T-cell (primary cell): Measurements from ENCODE around the gene ALKBH2. TPM values are rescaled to one million over a fixed set of nuclear protein-coding genes. Genes with fewer than 3 reads are reported as not detected.

Source experiments
- ATAC-seq, 4 experiments: fragments of 200-7000 bp in 3 of 4; fragments of 150-1000 bp in 1 of 4; cut with Tn5 transposase; replicated peaks in 1 of 4; 1 replicate in 3 of 4; 2 replicates in 1 of 4; pipeline ENCODE4 v1.10.0; 2021; ENCODE audit warnings: moderate library complexity in 3 of 4, mild to moderate bottlenecking in 2 of 4, moderate number of reproducible peaks in 1 of 4
- CTCF ChIA-PET, 2 donors: fragments of 300-600 bp; sonication (Branson Sonifier 250); formaldehyde crosslinking; loops; one replicate each; lab custom pipeline; 2022; ENCODE audit warnings: antibody characterized with exemption in 2 of 2; lab: Charles Lee
- POLR2A ChIA-PET, 2 donors: fragments of 300-600 bp; sonication (Branson Sonifier 250); formaldehyde crosslinking; loops; one replicate each; lab custom pipeline; 2022; ENCODE audit warnings: antibody characterized with exemption in 2 of 2; lab: Charles Lee
- DNase-seq, 35 experiments: peaks; one replicate each; pipeline versions ENCODE4 v3.0.0 to v3.0.0-alpha.2; 2013 to 2023
- H3K27ac ChIP-seq: one replicate; pipeline ENCODE4 v1.5.1; 2013; ENCODE audit warnings: low read length
- H3K27me3 ChIP-seq, 2 experiments: replicated peaks in 1 of 2; 1 replicate in 1 of 2; 2 replicates in 1 of 2; pipeline versions ENCODE4 v1.6.1 to v1.7.0; 2013; ENCODE audit warnings: low read length in 1 of 2, mixed read lengths in 1 of 2; ENCODE audit not compliant: control insufficient read depth in 2 of 2, insufficient read depth in 2 of 2; ENCODE audit errors: extremely low read depth in 1 of 2
- H3K36me3 ChIP-seq, 2 donors: 1 replicate in 1 of 2; 2 replicates in 1 of 2; pipeline versions ENCODE4 v1.6.1 to v1.7.0; 2013; ENCODE audit warnings: low read length in 1 of 2; ENCODE audit not compliant: control insufficient read depth in 2 of 2, insufficient read depth in 1 of 2; ENCODE audit errors: extremely low read depth in 1 of 2
- H3K4me1 ChIP-seq, 2 experiments: 1 replicate in 1 of 2; 2 replicates in 1 of 2; pipeline versions ENCODE4 v1.6.1 to v1.7.0; 2013; ENCODE audit warnings: low read length in 2 of 2, mixed read lengths in 1 of 2; ENCODE audit not compliant: insufficient read depth in 2 of 2, control insufficient read depth in 1 of 2; ENCODE audit errors: extremely low read depth in 1 of 2
- H3K4me3 ChIP-seq, 2 donors: 1 replicate in 1 of 2; 2 replicates in 1 of 2; pipeline versions ENCODE4 v1.5.1 to v1.7.0; 2013; ENCODE audit warnings: mild to moderate bottlenecking in 2 of 2, low read length in 1 of 2, moderate library complexity in 1 of 2; ENCODE audit not compliant: control insufficient read depth in 1 of 2; ENCODE audit errors: extremely low read depth in 1 of 2
- H3K9me3 ChIP-seq: 2 replicates; pipeline ENCODE4 v1.7.0; 2013
- H3K27ac Mint-ChIP-seq, 2 donors: one replicate each; pipeline ENCODE4 v1.8.0; 2020 to 2021; ENCODE audit warnings: mild to moderate bottlenecking in 2 of 2, mixed read lengths in 2 of 2
- H3K27me3 Mint-ChIP-seq, 2 donors: one replicate each; pipeline ENCODE4 v1.8.0; 2021 to 2022; ENCODE audit warnings: mixed read lengths in 2 of 2
- H3K36me3 Mint-ChIP-seq: one replicate; pipeline ENCODE4 v1.8.0; 2021; ENCODE audit warnings: mixed read lengths
- H3K4me1 Mint-ChIP-seq, 3 donors: one replicate each; pipeline ENCODE4 v1.8.0; 2020 to 2022; ENCODE audit warnings: mixed read lengths in 3 of 3, mild to moderate bottlenecking in 1 of 3
- H3K4me3 Mint-ChIP-seq, 3 donors: one replicate each; pipeline ENCODE4 v1.8.0; 2020 to 2022; ENCODE audit warnings: mild to moderate bottlenecking in 3 of 3, mixed read lengths in 3 of 3, moderate library complexity in 3 of 3
- H3K9me3 Mint-ChIP-seq, 3 donors: one replicate each; pipeline ENCODE4 v1.8.0; 2020 to 2022; ENCODE audit warnings: mixed read lengths in 3 of 3
- WGBS: methylation state at CpG from one replicate; pipeline ENCODE4 v1.1.5; 2013; ENCODE audit warnings: missing lambda C conversion rate; ENCODE audit not compliant: insufficient coverage; 5-methylcytosine and 5-hydroxymethylcytosine counted together
- total RNA-seq, 35 experiments: library from RNA in 6 of 35; stranded (reverse) in 6 of 35; fragments of 120-200 nt in 1 of 35; gene quantifications; one replicate each; pipeline versions ENCODE4 v1.2.1 to v1.2.4 and lab custom pipeline; 2013 to 2026

Gene ALKBH2
- total RNA-seq, 5 donors from 2014 or later (not counting 1 experiment from before 2014, with no cell fraction given): 7.9 to 24.6 (median 19.3) TPM

- Histone ChIP-seq H3K27ac (no peak overlapping the region), H3K4me1 (no peaks in the 10 kb centered on the region), H3K36me3 (no peaks in the 10 kb centered on the region), H3K9me3 (no peaks in the 10 kb centered on the region), H3K4me3 (no peak overlapping the region), H3K27me3 (no peaks in the 10 kb centered on the region)
- Mint-ChIP-seq H3K27me3 (peaks cover 0 to 2% of the 10 kb centered on the region in 2 donors), H3K27ac (no peak overlapping the region), H3K36me3 (peaks cover 5% of the 10 kb centered on the region), H3K9me3 (peaks cover 0 to 10% (median 6%) of the 10 kb centered on the region in 3 donors), H3K4me3 (no peak overlapping the region), H3K4me1 (no peaks in the 10 kb centered on the region)
- DNase-seq (no peak), ATAC-seq (no peak)
- 78% methylated on average over 3 of the region's 6 CpGs for WGBS
- CTCF ChIA-PET: interaction anchor here in 1 of 2 donors (0.5 kb wide), 1 partner anchor 20 kb away, joined by 5 read pairs; no protein-coding TSS in a partner anchor
- POLR2A ChIA-PET: no interaction called here
Observed at GRCh38 chr12:109134186-109134917, 41.1 kb upstream of the ALKBH2 start.

- no peak overlapping the region for H3K27ac ChIP-seq
- H3K4me1 ChIP-seq: no peaks in the 10 kb centered on the region
- WGBS: 79% methylated on average over 20 of the region's 24 CpGs
- no peaks in the 10 kb centered on the region for H3K9me3 ChIP-seq
- H3K9me3 Mint-ChIP-seq: peaks cover 0 to 6% (median 2%) of the 10 kb centered on the region in 3 donors
- DNase-seq (no peak), ATAC-seq (no peak)
- POLR2A ChIA-PET: interaction anchor here in 1 of 2 donors (0.6 kb wide), 1 partner anchor 434 kb away, joined by 3 read pairs; no protein-coding TSS in a partner anchor
- H3K36me3 ChIP-seq: no peaks in the 10 kb centered on the region
- no peaks in the 10 kb centered on the region for H3K27me3 Mint-ChIP-seq
- no peak overlapping the region for H3K4me3 ChIP-seq
- no peaks in the 10 kb centered on the region for H3K4me1 Mint-ChIP-seq
- H3K27ac Mint-ChIP-seq: no peak overlapping the region
- H3K4me3 Mint-ChIP-seq: no peak overlapping the region
- H3K36me3 Mint-ChIP-seq: peaks cover 3% of the 10 kb centered on the region
- no peaks in the 10 kb centered on the region for H3K27me3 ChIP-seq
- CTCF ChIA-PET: no interaction called here
Observed at GRCh38 chr12:109131154-109132050, 38.1 kb upstream of the ALKBH2 start.

GRCh38 chr12:109130297-109131153 is 37.3 kb upstream of the ALKBH2 start:
- Mint-ChIP-seq H3K4me3 (no peak overlapping the region), H3K9me3 (no peaks in the 10 kb centered on the region), H3K36me3 (peaks cover under 1% of the 10 kb centered on the region), H3K4me1 (no peaks in the 10 kb centered on the region), H3K27me3 (no peaks in the 10 kb centered on the region), H3K27ac (no peak overlapping the region)
- ChIA-PET POLR2A (no interaction called here), CTCF (no interaction called here)
- no peaks in the 10 kb centered on the region for H3K4me1 ChIP-seq
- 89% methylated on average over 13 of the region's 15 CpGs for WGBS
- H3K36me3 ChIP-seq: no peaks in the 10 kb centered on the region
- ATAC-seq (no peak), DNase-seq (no peak)
- H3K27ac ChIP-seq: no peak overlapping the region
- H3K27me3 ChIP-seq: no peaks in the 10 kb centered on the region
- H3K4me3 ChIP-seq: no peak overlapping the region
- no peaks in the 10 kb centered on the region for H3K9me3 ChIP-seq

- Histone ChIP-seq H3K27ac (no peak overlapping the region), H3K27me3 (no peaks in the 10 kb centered on the region), H3K9me3 (no peaks in the 10 kb centered on the region), H3K4me1 (no peaks in the 10 kb centered on the region), H3K36me3 (no peaks in the 10 kb centered on the region), H3K4me3 (no peak overlapping the region)
- H3K9me3 Mint-ChIP-seq: no peaks in the 10 kb centered on the region
- POLR2A ChIA-PET: no interaction called here
- ATAC-seq (no peak), DNase-seq (no peak)
- no peak overlapping the region for H3K27ac Mint-ChIP-seq
- no peaks in the 10 kb centered on the region for H3K4me1 Mint-ChIP-seq
- no peak overlapping the region for H3K4me3 Mint-ChIP-seq
- 96% methylated on average over 7 of the region's 13 CpGs for WGBS
- no peaks in the 10 kb centered on the region for H3K27me3 Mint-ChIP-seq
- CTCF ChIA-PET: interaction anchor here (0.5 to 0.7 kb wide), 4 partner anchors 11 to 45 kb away, joined by 3 to 6 read pairs (median 4); partner anchors contain the start of gene ACACB (in 1 of the 2)
- peaks cover 6% of the 10 kb centered on the region for H3K36me3 Mint-ChIP-seq
Observed at GRCh38 chr12:109127533-109128242, 34.4 kb upstream of the ALKBH2 start.

GRCh38 chr12:109126784-109127183 is 33.5 kb upstream of the ALKBH2 start:
- peaks cover 6% of the 10 kb centered on the region for H3K36me3 Mint-ChIP-seq
- no peaks in the 10 kb centered on the region for H3K4me1 Mint-ChIP-seq
- ChIA-PET POLR2A (no interaction called here), CTCF (interaction anchor here in 1 of 2 donors (0.7 kb wide), 1 partner anchor 10 kb away, joined by 6 read pairs; the partner anchor contains the start of gene ACACB)
- ATAC-seq (no peak), DNase-seq (no peak)
- no peak overlapping the region for H3K27ac Mint-ChIP-seq
- no peaks in the 10 kb centered on the region for H3K27me3 Mint-ChIP-seq
- no peaks in the 10 kb centered on the region for H3K9me3 ChIP-seq
- H3K4me3 Mint-ChIP-seq: no peak overlapping the region
- no peaks in the 10 kb centered on the region for H3K4me1 ChIP-seq
- H3K4me3 ChIP-seq: no peak overlapping the region
- no peaks in the 10 kb centered on the region for H3K36me3 ChIP-seq
- H3K9me3 Mint-ChIP-seq: no peaks in the 10 kb centered on the region
- H3K27ac ChIP-seq: no peak overlapping the region
- no peaks in the 10 kb centered on the region for H3K27me3 ChIP-seq
- WGBS: 73% methylated on average over 2 of the region's 3 CpGs
